ENCODE measurements around the gene RAD51B.

DNA sequence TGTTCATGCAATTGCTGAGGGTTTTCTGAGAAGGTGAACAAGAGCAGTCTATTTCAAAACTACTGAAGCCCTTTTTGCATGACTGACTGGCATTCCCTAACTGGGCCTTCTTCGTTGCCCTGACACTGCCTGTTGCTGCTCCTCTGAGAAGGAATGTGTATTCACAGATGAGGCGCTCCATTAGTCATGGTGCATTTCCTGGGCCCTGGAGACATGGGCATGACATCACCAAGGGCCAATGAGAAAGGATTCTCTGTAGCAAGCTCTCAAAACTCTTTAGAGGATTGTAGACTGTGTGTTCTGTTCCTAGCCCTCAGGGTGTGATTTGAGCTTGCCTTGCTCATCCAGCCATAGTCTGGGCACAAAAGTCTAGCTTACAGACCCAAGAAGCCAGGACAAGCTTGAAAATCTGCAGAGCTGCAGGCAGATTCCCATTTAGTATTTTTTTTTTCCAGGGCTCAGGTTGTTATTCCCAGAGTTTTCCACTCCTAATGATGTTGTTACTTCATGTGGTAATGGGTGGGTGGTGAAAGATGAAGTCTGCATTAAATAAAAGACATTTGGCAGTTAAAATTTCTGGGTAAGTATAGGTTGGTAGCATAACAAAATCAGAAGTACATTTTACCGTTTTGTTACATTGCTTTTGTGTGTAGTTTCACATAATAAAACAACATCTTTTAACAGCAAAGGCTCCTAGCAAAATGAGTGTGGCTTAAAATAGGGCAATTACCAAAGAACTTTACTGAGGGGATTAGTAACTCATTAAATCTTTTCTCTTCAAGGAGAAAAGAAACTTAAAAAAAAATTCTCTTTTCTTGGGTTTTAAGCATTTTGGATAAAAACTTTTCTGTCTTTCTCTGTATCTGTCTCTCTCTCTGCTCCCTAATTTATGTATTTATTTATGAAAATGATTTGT is 318.4 kb downstream of the RAD51B start:
- no peak for TF ChIP-seq POLR2A (IDR thresholded peaks at IDR 0.05)
- TF ChIP-seq, protein P1, sequence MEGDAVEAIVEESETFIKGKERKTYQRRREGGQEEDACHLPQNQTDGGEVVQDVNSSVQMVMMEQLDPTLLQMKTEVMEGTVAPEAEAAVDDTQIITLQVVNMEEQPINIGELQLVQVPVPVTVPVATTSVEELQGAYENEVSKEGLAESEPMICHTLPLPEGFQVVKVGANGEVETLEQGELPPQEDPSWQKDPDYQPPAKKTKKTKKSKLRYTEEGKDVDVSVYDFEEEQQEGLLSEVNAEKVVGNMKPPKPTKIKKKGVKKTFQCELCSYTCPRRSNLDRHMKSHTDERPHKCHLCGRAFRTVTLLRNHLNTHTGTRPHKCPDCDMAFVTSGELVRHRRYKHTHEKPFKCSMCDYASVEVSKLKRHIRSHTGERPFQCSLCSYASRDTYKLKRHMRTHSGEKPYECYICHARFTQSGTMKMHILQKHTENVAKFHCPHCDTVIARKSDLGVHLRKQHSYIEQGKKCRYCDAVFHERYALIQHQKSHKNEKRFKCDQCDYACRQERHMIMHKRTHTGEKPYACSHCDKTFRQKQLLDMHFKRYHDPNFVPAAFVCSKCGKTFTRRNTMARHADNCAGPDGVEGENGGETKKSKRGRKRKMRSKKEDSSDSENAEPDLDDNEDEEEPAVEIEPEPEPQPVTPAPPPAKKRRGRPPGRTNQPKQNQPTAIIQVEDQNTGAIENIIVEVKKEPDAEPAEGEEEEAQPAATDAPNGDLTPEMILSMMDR (IDR thresholded peaks at IDR 0.05): no peak
